Astrocyte of the hippocampus (primary cell): Measurements from ENCODE around the gene SLC22A3.
"Not testable (repeated sequence)": the region's sequence is repeated elsewhere in the genome, so short reads cannot be mapped to it uniquely, and the experiment has no call there.

Experiments used
- DNase-seq: peaks from one replicate; pipeline ENCODE4 v3.0.0; 2011; ENCODE audit warnings: low read depth, low spot score

The SLC22A3 gene

DNA sequence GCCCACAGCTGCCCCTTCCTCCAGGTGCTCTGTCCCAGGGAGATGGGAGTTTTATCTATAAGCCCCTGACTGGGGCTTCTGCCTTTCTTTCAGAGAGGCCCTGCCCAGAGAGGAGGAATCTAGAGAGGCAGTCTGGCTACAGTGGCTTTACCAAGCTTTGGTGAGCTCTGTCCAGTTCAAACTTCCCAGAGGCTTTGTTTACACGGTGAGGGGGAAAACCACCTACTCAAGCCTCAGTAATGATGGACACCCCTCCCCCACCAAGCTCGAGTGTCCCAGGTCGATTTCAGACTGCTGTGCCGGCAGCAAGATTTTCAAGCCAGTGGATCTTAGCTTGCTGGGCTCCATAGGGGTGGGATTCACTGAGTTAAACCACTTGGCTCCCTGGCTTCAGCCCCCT lies 25.4 kb downstream of the SLC22A3 start:
- DNase-seq = not testable (repeated sequence)

DNA sequence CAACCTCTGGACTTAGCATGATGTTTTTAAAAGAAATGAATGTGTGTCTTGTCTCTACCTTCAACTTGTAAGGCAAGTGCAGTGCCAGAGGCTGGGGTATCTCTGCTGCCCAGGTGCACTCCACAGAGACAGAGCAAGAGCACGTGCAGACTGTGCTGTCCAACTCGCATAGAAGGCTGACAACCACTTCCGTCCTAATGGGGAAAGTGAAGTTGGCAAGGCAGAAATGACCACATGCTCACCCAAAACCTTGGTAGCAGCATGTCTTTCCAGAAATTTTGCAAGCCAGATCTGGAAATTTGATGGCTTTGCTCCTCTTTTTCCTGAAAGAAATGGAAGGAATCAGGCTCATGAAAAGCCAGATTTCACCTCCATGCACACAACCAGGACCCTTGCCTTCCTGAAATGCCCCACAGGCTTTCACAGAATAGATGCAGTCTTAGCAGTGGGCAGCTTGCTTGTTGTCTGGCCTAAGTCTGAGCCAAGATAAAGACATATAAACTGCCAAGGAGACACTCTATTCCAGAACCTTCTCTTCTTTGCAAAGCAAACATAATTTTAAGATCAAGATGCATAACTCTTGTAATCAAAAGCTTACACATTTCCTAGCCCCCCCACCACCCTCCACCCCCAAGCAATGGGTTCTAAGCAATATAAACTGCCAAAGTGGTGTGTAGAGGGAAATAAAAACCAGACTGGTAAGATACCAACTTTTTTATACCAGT lies 26.8 kb downstream of the SLC22A3 start:
- DNase-seq = no peak

DNA sequence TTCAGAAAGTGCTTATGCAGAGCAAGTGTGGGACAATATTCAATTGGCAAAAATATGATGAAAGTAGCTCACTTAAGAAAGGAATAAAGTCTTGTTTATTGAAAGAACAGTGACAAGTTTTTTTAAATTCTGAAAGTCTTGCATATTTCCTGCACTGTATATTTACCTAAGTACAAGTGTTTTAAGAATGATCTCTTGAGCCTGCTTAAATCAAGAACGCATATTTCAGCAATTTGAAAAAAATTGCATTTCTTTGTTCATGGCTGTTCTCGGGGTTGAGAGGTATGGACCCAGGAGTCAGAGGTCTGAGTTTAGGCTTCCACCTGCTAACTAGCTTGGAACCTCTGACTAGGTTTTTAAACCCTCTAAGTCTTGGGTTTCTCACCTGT lies 27.4 kb downstream of the SLC22A3 start:
- DNase-seq = no peak

DNA sequence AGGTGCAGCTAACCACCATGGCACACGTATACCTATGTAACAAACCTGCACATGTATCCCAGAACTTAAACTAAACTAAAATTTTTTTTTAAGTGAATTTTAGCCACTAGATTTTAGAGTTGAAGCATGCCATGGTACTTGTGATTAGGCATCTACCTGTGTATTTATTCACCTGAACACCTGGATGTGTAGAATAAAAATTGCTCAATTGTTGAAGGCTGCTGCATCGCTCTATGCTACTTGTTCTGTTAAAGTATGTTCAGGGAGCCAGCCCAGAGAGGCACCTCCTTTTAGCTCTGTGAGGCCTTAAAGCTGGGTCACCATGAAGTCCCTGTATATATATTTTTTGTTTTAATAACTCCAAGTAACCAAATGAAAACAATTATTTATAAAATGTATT lies 28.3 kb downstream of the SLC22A3 start:
- no peak for DNase-seq

DNA sequence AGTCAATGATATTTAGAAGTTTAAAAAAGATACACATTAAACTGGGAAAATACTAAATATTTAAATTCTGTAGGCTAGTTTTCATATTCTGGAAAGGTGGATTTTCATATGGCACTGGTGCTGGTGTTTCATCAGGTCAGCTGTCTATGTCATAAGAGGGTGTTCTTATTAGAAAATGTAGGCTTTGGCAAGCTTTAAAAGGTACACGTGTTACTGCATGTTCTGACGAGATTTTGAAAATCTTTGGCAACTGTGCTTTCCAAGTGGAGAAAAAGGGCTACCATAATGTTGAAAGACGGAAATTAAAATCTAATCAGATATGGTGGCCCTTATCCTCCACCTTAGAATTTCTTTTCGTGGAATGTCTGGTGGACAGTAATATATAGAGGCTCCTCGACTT lies 30.0 kb downstream of the SLC22A3 start:
- DNase-seq = no peak

DNA sequence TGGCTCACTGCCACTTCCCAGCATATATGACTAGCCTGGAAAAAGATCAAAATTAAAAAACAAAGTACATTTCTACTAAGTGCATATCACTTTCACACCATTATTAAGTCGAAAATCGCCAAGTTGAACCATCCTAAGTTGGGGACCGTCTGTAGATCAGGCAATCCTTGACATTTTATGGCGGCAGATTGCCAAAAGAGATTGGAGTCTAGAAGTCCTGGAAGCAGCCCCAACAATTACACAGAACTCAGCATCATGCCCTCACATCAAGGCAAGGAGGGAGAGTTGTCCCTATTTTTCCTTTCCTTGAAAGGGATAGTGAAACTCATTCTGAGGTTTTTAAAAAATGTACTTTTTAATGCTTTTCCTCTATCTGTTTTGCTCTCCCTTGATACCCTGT lies 30.7 kb downstream of the SLC22A3 start:
- DNase-seq = no peak

DNA sequence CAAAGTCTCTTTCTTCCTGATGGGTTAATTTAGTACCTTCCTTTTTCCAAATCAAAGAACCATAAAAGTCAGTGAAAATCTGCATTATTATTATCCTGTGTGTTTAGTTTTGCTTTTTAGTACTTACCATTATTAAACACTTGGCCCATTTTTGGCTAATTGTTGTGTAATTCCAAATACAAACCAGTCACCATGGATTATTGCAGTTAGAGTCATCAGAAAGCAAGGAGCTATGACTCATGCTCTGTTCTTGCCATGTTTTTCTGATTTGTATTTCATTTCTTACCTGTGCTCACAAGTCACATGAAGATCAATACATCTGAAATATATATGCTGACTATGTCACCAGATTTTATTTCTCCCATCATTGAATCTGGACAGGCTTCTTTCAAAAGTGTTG lies 31.3 kb downstream of the SLC22A3 start:
- DNase-seq = peak; percentile 10

DNA sequence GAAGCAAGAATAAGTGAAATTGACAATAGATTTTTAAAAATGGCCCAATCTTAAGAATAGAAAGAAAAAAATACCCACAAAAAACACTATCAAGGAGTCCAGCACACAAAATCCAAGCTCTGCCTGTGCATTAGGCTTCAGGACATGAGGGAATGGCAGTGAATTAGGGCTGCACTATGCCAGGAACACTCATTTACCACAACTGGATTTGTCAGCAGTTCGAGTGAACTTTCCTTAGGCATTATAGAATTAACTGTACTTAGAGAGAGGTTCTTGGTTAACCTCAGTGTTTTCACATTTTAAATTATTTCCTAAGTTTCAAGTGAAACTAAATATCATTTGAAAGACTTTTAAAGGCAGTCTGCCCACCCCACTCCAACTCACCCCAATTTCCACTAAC lies 34.8 kb downstream of the SLC22A3 start:
- no peak for DNase-seq

DNA sequence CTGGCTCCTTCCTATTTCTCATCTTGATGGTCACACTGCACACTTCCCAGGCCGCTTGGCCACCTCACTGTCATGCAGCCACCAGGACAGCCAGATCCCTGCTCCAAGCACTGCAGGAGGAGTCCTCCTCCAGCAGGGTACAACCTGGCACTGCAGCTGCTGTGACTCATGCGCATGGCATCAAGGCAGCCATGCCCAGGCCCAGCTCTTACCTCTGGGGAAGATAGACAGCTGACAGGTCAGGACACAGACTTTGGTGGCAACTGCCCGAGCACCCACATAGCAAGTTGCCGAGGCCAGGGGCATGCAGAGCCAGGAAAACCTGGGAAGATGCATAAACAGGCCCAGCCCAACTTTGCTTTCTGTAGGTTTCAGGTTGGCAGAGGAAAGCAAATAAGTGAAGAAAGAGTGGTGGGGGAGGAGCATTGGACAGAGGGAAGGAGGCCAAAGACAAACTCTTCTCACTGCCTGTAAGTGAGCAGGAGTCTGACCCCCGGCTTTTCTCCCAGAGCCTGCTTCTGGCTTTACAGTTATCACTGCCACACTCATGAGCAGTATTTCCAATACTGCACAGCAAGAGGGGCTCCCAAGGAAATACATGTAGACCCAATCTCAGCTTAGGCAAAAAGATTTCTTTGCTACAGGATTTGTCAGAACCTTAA lies 38.8 kb downstream of the SLC22A3 start:
- DNase-seq = peak; percentile 26

DNA sequence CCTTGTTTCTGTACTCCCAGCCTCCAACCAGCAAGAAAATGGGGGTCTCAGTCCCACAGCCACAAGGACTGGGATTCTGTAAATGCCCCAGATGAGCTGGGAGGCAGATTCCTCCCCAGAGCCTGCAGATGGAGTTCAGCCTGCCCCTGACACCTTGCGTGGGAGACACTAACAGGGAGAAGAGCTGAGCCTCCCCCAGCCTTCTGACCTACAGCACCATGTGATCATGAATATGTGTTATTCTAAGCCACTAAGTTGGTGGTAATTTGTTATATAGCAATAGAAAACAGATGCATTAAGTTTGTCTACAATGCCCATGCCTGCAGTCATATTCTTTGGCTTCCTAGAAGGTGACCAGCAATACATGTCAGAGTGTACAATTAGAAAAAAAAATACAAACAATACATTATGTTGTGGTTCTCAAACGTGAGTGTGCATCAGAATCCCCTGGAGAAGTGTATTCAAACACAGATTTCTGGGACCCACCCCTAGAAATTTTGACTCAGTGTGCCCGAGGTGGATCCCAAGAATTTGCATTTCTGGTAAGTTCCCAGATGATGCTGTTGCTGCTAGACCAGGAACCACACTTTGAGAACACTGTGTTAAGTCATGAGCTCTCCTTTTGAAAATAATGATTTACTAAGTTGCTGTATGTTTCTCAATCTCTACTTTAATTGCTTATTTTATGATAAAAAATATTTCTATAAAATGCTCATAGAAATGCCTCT lies 39.9 kb downstream of the SLC22A3 start:
- DNase-seq = no peak

DNA sequence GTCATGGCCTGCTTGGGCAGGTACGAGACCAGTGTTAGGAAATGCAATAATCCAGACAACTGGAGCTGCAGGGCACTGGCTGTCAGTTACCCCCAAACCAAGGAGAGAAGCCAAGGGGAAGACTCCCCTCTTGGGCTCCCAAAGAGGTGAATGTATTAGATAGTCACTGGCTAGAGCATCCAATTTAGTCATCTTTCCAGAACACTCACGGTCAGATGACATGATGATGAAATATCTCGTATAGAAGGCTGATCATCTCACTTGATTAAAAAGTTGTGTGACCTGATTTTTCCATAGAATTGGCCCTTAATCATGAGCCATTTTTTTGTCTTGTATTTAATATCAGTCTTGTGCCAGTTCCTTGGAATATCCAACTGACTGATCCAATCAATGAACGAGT lies 40.7 kb downstream of the SLC22A3 start:
- no peak for DNase-seq

DNA sequence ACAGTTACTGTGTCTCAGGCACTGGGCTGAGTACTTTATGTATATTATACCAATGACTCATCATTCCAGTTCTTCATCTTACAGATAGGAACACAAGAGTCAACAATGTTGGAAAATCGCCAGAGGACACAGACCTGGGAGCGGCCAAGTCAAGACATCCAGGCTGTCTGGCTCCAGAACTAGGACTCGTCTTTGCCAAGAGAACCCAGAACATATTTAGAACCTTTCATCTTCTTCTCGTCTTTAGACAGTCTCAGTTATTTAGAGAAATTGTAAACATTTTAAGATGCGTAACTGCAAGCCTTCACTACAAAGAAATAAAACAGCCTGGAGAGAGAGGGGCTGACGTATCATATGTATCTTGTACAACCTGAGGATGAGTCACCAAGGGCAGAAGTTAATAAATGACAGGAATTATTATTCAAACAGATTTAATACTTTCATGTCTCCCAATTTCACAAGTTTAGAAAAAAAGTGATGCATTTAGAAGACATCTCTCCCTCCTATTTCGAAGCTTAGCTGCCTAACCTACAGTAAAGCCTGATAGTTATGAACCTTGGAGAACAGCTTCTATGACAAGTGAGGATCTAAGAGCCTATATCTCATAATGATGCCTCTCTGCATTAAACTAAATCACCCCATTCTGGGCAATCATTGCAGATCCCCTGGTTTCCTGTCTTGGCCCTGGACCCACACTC lies 43.4 kb downstream of the SLC22A3 start:
- DNase-seq = peak; percentile 8

DNA sequence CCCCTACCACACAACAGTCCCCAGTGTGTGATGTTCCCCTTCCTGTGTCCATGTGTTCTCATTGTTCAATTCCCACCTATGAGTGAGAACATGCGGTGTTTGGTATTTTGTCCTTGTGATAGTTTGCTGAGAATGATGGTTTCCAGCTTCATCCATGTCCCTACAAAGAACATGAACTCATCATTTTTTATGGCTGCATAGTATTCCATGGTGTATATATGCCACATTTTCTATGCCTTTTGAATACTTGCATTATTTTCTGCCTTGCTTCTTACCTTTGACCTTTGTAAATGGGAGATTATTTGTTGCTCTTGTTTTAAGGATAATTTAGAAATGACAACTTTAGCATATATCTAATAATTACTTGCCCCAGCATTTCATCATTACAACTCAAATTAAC lies 45.3 kb downstream of the SLC22A3 start:
- DNase-seq = not testable (repeated sequence)

DNA sequence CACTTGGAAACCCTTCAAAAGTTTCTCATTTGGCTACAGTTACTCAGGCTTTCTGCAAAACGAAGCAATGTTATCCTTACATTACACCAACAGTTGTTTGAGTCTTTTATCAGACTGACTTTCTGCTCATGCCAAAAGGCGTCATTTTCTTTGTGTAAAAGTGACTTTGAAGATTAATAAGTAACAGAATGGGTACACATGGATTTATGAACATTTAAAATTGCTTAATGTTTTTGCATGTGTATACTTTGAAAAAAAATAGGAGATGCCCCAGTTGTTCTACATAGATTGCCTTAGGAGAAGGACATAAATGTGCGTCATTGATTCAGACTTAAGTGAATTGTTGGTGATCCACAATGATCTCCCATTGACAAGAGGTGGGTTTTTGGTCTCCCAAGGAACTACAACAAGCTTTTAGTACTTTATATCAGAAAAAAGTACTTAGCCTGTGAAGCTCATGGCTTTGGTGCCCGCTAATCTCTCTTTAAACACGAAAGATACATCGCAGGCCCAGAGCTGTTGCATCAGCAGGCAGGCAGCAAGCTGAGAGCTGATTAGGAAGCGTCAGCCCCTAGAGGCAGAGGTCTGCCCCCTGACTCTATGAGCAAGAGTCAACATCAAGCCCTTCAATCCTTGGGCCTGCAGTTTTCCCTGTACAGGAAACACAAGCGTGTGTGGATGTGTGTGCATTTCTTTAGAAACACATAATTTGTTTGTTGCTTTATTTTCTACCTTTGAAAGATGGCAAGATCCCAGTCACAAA lies 45.9 kb downstream of the SLC22A3 start:
- DNase-seq = no peak

DNA sequence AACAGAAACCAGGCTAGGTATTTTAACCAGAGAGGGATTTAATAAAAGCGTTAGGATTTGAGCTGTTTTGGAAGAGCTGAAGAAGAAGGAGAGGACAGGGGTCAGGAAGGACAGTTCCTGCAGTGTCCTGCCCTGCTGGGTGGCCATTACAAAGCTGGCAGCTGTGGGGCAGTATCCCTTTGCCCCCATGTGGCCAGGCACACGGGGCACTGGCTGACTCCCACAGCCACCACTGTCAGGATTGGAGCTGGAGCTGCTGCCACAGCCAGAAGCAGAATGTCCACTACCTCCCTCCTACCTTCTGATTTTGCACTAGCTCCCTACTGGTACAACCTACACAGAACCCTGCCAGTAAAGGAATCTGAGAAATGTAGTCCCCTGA lies 46.5 kb downstream of the SLC22A3 start:
- DNase-seq = no peak

DNA sequence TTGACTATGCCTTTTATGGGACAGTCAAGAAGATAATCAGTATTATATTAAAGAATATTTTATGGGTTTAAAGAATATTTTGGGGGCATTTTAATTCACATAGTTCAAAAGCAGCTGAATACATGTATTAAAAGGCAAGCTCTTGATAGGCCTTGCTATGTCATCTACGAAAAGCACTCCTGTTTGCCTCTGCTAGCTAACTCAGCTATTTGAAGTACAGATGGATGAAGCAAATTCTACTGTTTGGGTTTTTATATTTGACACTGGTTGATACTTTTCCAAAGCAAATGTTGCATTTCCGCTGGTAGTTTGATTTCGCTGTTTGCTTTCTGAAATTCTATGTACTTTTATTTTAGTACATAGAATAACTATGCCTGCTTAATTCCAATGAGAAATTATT lies 47.0 kb downstream of the SLC22A3 start:
- DNase-seq = no peak

DNA sequence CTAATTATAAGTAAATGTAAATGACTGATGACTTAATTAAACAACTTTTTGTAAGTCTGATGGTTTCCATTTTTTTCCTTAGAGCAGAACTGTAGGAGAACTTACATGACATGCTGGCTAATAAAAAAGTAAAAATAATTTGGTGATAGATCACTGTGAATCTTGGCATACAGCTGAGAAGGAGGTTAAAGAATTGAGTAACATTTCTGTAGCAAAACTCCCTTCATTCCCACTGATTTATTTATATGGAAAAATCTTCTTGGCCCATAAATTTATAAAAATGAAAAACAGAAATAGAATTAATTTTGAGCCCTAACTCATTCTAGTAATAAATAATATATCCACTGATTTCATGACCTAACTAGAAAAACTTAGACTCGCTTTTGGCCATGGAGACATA lies 48.1 kb downstream of the SLC22A3 start:
- no peak for DNase-seq

DNA sequence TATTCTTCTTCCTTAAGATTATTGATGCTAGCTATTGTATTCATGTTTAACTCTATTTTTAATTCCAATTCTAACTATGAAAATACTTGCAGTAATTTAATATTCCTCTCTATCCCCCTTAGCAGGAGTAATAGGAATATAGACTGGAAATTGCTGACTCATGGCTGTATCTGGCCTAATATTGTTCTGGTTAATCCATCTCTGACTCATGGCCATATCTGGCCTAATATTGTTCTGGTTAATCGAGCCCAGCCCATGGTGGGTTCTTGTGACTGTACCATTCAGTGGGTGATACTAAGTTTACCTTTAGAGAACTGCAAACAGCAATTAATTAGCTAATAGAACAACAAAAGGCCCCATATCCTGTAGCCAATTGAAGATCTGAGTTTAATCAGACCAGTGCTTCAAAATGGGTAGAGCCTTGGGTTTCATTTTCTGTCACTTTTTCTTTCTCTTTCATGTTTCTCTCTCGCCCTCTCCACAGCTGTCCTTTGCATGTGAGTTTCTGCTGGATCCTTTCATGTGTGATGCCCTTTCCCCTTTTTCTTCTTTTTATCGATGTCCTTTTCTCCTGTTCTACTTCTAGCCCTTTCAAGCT lies 50.6 kb downstream of the SLC22A3 start:
- no peak for DNase-seq

DNA sequence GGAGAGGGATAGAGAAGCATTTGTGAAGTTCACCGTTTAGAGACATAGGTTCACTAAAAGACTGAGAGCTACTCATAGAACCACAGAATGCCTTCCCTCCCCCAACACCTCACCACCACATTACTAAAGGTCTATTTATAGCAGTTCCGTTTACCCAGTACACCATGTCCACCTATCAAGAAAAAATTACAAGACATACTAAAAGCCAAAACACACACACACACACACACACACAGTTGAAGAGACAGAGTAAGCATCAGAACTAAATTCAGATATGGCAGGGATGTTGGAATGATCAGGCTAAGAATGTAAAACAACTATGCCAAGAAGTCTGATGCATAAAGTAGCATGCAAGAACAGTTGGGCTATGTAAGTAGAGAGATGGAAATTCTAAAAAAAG lies 52.3 kb downstream of the SLC22A3 start:
- peak; percentile 29 for DNase-seq

DNA sequence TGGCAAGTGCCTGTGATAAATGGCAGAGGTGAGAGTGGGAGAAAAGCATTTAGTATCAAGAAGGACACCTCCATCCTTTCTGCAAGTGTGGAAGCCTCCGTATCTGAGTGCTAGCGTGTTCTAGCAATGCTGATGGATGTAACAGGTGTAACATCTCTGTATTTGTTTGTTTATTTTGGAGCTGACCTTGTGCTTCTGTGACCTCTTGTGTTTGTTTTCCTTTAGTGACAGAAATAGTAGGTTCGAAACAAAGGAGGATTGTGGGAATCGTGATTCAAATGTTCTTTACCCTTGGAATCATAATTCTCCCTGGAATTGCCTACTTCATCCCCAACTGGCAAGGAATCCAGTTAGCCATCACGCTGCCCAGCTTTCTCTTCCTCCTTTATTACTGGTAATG lies 60.4 kb downstream of the SLC22A3 start:
- no peak for DNase-seq

DNA sequence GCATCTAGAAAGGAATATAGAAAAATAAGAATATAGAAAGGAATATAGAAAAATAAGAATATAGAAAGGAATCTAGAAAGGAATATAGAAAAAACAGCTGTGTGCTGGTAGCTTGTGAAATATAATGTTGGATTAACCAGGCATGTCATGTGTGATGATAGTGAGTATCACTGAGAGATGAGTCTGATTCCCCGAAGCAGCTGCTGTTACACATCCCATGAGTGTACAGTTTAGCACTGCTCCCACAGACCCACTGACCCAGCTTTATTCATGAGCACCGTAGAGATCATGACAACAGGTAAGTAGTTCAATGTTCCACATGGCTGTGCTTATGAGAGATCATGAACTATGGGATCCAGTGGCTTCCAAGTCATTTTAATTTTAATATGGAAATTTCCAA lies 64.8 kb downstream of the SLC22A3 start:
- no peak for DNase-seq
